ENCODE results near the gene PPP5C. TPM values are rescaled to one million over a fixed set of nuclear protein-coding genes. Genes with fewer than 3 reads are reported as not detected.
"Not testable (repeated sequence)": the region's sequence is repeated elsewhere in the genome, so short reads cannot be mapped to it uniquely, and the experiment has no call there.

Gene PPP5C
- total RNA-seq, 4 donors from 2014 or later, result 38.2 to 66.0 (median 51.3) TPM

- Histone ChIP-seq H3K4me1 (peaks cover 24% of the 10 kb centered on the region), H3K27me3 (peaks cover 54% of the 10 kb centered on the region), H3K27ac (no peak within 1 kb of the TSS), H3K9me3 (no peaks in the 10 kb centered on the region), H3K4me3 (peak within 1 kb of the TSS; percentile 11), H3K36me3 (no peaks in the 10 kb centered on the region)
- TF ChIP-seq POLR2A (IDR thresholded peaks at IDR 0.05) (no peak), EP300 (IDR thresholded peaks at IDR 0.05) (no peak), CTCF (IDR thresholded peaks at IDR 0.05) (no peak), POLR2AphosphoS5 (IDR thresholded peaks at IDR 0.05) (no peak)
- DNase-seq (ENCODE audit: low spot score in 2 of 2), result no peak
- WGBS, result 23% methylated on average over 38 of the region's 52 CpGs
These were observed 81.6 kb downstream of the PPP5C start, which contains the start of gene PNMA8C for GRCh38 chr19:46428239-46429135. PNMA8C (minus strand) TSS chr19:46428936; CDS start chr19:46428359, 577 bp downstream.

GRCh38 chr19:46429999-46430398 is 83.1 kb downstream of the PPP5C start:
- no peaks in the 10 kb centered on the region for H3K9me3 ChIP-seq
- H3K4me3 ChIP-seq, result no peak overlapping the region
- 80% methylated on average over 4 of the region's 4 CpGs for WGBS
- peaks cover 24% of the 10 kb centered on the region for H3K4me1 ChIP-seq
- H3K27ac ChIP-seq, result no peak overlapping the region
- H3K36me3 ChIP-seq, result no peaks in the 10 kb centered on the region
- no peak for DNase-seq (ENCODE audit: low spot score in 2 of 2)
- H3K27me3 ChIP-seq, result peaks cover 55% of the 10 kb centered on the region
- no peak for TF ChIP-seq POLR2AphosphoS5 (IDR thresholded peaks at IDR 0.05)
- no peak for TF ChIP-seq EP300 (IDR thresholded peaks at IDR 0.05)
- TF ChIP-seq POLR2A (IDR thresholded peaks at IDR 0.05), result no peak
- TF ChIP-seq CTCF (IDR thresholded peaks at IDR 0.05), result no peak

GRCh38 chr19:46431824-46432223 is 84.9 kb downstream of the PPP5C start:
- TF ChIP-seq POLR2A (IDR thresholded peaks at IDR 0.05) (no peak), EP300 (IDR thresholded peaks at IDR 0.05) (no peak), CTCF (IDR thresholded peaks at IDR 0.05) (no peak), POLR2AphosphoS5 (IDR thresholded peaks at IDR 0.05) (no peak)
- H3K36me3 ChIP-seq, result no peaks in the 10 kb centered on the region
- no peak overlapping the region for H3K27ac ChIP-seq
- peaks cover 41% of the 10 kb centered on the region for H3K27me3 ChIP-seq
- H3K4me3 ChIP-seq, result no peak overlapping the region
- no peaks in the 10 kb centered on the region for H3K9me3 ChIP-seq
- peaks cover 14% of the 10 kb centered on the region for H3K4me1 ChIP-seq
- no peak for DNase-seq (ENCODE audit: low spot score in 2 of 2)
- 59% methylated on average over 10 of the region's 10 CpGs for WGBS

GRCh38 chr19:46433470-46433869 is 86.6 kb downstream of the PPP5C start:
- not testable (repeated sequence) for H3K9me3 ChIP-seq; DNase-seq (ENCODE audit: low spot score in 2 of 2); H3K4me3 ChIP-seq; H3K27ac ChIP-seq; H3K4me1 ChIP-seq; H3K36me3 ChIP-seq
- H3K27me3 ChIP-seq, result peaks cover 26% of the 10 kb centered on the region
- WGBS, result 69% methylated on average over 7 of the region's 7 CpGs

GRCh38 chr19:46435009-46435408 is 88.1 kb downstream of the PPP5C start:
- H3K9me3 ChIP-seq, result no peaks in the 10 kb centered on the region
- no peak overlapping the region for H3K4me3 ChIP-seq
- TF ChIP-seq POLR2AphosphoS5 (IDR thresholded peaks at IDR 0.05) (no peak), POLR2A (IDR thresholded peaks at IDR 0.05) (no peak), EP300 (IDR thresholded peaks at IDR 0.05) (no peak), CTCF (IDR thresholded peaks at IDR 0.05) (no peak)
- WGBS, result 47% methylated on average over 6 of the region's 6 CpGs
- H3K36me3 ChIP-seq, result no peaks in the 10 kb centered on the region
- H3K27me3 ChIP-seq, result peaks cover 15% of the 10 kb centered on the region
- no peak overlapping the region for H3K27ac ChIP-seq
- no peaks in the 10 kb centered on the region for H3K4me1 ChIP-seq
- no peak for DNase-seq (ENCODE audit: low spot score in 2 of 2)

GRCh38 chr19:46435689-46436088 is 88.8 kb downstream of the PPP5C start:
- not testable (repeated sequence) for H3K36me3 ChIP-seq; DNase-seq (ENCODE audit: low spot score in 2 of 2); H3K9me3 ChIP-seq; H3K4me1 ChIP-seq; H3K27ac ChIP-seq; H3K4me3 ChIP-seq
- 96% methylated on average over 4 of the region's 4 CpGs for WGBS
- H3K27me3 ChIP-seq, result peaks cover 15% of the 10 kb centered on the region
